ENCODE data around the gene CLCN2. TPM values are rescaled to one million over a fixed set of nuclear protein-coding genes. Genes with fewer than 3 reads are reported as not detected.
A peak's percentile ranks its signal among the peaks of the same experiment; 100 is the strongest.

The CLCN2 gene
- polyA plus RNA-seq, 2 of the 4 experiments (the other 2 are of a cell fraction): 2.2 to 5.4 TPM

- Histone ChIP-seq H3K9me3 (no peaks in the 10 kb centered on the region), H3K4me2 (no peak overlapping the region), H3K27ac (no peak overlapping the region), H3K4me3 (no peak overlapping the region), H3K4me1 (peaks cover 8% of the 10 kb centered on the region; the same call in 2 of the 3 replicates)
- 46% methylated on average over 5 of the region's 5 CpGs for WGBS (ENCODE audit: missing lambda C conversion rate)
- POLR2A ChIA-PET: interaction anchor here (0.7 to 1.6 kb wide), 5 partner anchors 8 to 146 kb away, joined by 3 read pairs; no protein-coding TSS in a partner anchor
- ATAC-seq (peak; percentile 94 to 96), FAIRE-seq (peak; percentile 7), DNase-seq (ENCODE audit: low read depth in 1 of 2, low spot score in 1 of 2) (peak; percentile 82 to 83)
- CTCF ChIA-PET: interaction anchor here (0.6 to 13.6 kb wide), 47 partner anchors 9 to 453 kb away, joined by 3 to 171 read pairs (median 5); partner anchors contain the start of gene EPHB3
- TF ChIP-seq RNF2 (IDR thresholded peaks at IDR 0.05; ENCODE audit: borderline replicate concordance, low read depth): no peak
- TF ChIP-seq EHF (CRISPR knock-in tag; IDR thresholded peaks at IDR 0.05): no peak
- no peak for TF ChIP-seq BCL3 (IDR thresholded peaks at IDR 0.05)
- TF ChIP-seq, protein P1, sequence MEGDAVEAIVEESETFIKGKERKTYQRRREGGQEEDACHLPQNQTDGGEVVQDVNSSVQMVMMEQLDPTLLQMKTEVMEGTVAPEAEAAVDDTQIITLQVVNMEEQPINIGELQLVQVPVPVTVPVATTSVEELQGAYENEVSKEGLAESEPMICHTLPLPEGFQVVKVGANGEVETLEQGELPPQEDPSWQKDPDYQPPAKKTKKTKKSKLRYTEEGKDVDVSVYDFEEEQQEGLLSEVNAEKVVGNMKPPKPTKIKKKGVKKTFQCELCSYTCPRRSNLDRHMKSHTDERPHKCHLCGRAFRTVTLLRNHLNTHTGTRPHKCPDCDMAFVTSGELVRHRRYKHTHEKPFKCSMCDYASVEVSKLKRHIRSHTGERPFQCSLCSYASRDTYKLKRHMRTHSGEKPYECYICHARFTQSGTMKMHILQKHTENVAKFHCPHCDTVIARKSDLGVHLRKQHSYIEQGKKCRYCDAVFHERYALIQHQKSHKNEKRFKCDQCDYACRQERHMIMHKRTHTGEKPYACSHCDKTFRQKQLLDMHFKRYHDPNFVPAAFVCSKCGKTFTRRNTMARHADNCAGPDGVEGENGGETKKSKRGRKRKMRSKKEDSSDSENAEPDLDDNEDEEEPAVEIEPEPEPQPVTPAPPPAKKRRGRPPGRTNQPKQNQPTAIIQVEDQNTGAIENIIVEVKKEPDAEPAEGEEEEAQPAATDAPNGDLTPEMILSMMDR (IDR thresholded peaks at IDR 0.05): peak; percentile 75
- TF ChIP-seq ELK1 (IDR thresholded peaks at IDR 0.05; ENCODE audit: low read depth, low read length): no peak
- no peak for TF ChIP-seq ZSCAN20 (CRISPR knock-in tag; IDR thresholded peaks at IDR 0.05)
- no peak for TF ChIP-seq EP300 (IDR thresholded peaks at IDR 0.05)
- TF ChIP-seq FOSL2 (IDR thresholded peaks at IDR 0.05): no peak
- TF ChIP-seq FOSL2 (CRISPR knock-in tag; IDR thresholded peaks at IDR 0.05): peak; percentile 20; the same call in 1 of the 2 replicates
- peak; percentile 87 to 93 for TF ChIP-seq RAD21 (conservative IDR thresholded peaks at IDR 0.05 in 1 of 2, IDR thresholded peaks at IDR 0.05 in 1 of 2)
- TF ChIP-seq HOXB13 (CRISPR knock-in tag; IDR thresholded peaks at IDR 0.05; ENCODE audit: low read depth): no peak
- TF ChIP-seq MAX (IDR thresholded peaks at IDR 0.05): 0 out of 2 replicates have a peak, but pooled peaks have one; percentile 18
- no peak for TF ChIP-seq KDM1A (IDR thresholded peaks at IDR 0.05; ENCODE audit: low read depth)
- no peak for TF ChIP-seq BHLHE40 (IDR thresholded peaks at IDR 0.05; ENCODE audit: low read depth, low read length)
- TF ChIP-seq MYC (IDR thresholded peaks at IDR 0.05; ENCODE audit: borderline replicate concordance, low read length): no peak
- no peak for TF ChIP-seq HEYL (CRISPR knock-in tag; IDR thresholded peaks at IDR 0.05)
- no peak for TF ChIP-seq CBX8 (IDR thresholded peaks at IDR 0.05)
- no peak for TF ChIP-seq CHD2 (IDR thresholded peaks at IDR 0.05; ENCODE audit: low read length, partially characterized antibody)
- TF ChIP-seq RCOR1 (IDR thresholded peaks at IDR 0.05; ENCODE audit: low read depth, low read length): no peak
- no peak for TF ChIP-seq SREBF2 (IDR thresholded peaks at IDR 0.05)
- TF ChIP-seq POLR2A (IDR thresholded peaks at IDR 0.05; ENCODE audit: low read length): no peak
- no peak for TF ChIP-seq MAFK (IDR thresholded peaks at IDR 0.05; ENCODE audit: partially characterized antibody)
- peak; percentile 85 for TF ChIP-seq SMC3 (IDR thresholded peaks at IDR 0.05)
- no peak for TF ChIP-seq GATA3 (IDR thresholded peaks at IDR 0.05; ENCODE audit: borderline replicate concordance)
- no peak for TF ChIP-seq NFE2L2 (conservative IDR thresholded peaks at IDR 0.05; ENCODE audit: low read length)
- TF ChIP-seq NR3C1 (IDR thresholded peaks at IDR 0.05): no peak
- no peak for TF ChIP-seq ESRRA (IDR thresholded peaks at IDR 0.05; ENCODE audit: borderline replicate concordance, low read length)
- TF ChIP-seq KDM5A (IDR thresholded peaks at IDR 0.05): no peak
- TF ChIP-seq RFX5 (IDR thresholded peaks at IDR 0.05): no peak
- no peak for TF ChIP-seq MAZ (IDR thresholded peaks at IDR 0.05; ENCODE audit: borderline replicate concordance, low read depth, low read length)
- TF ChIP-seq, protein P2, sequence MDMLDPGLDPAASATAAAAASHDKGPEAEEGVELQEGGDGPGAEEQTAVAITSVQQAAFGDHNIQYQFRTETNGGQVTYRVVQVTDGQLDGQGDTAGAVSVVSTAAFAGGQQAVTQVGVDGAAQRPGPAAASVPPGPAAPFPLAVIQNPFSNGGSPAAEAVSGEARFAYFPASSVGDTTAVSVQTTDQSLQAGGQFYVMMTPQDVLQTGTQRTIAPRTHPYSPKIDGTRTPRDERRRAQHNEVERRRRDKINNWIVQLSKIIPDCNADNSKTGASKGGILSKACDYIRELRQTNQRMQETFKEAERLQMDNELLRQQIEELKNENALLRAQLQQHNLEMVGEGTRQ (IDR thresholded peaks at IDR 0.05): no peak
- TF ChIP-seq PBX3 (IDR thresholded peaks at IDR 0.05): no peak; the same call in 1 of the 2 replicates
- no peak for TF ChIP-seq TFCP2L1 (CRISPR knock-in tag; IDR thresholded peaks at IDR 0.05)
- TF ChIP-seq ZC3H11A (IDR thresholded peaks at IDR 0.05): no peak
- TF ChIP-seq HOXB5 (CRISPR knock-in tag; IDR thresholded peaks at IDR 0.05): no peak
- no peak for TF ChIP-seq POLR2AphosphoS2 (conservative IDR thresholded peaks at IDR 0.05; ENCODE audit: low read length)
- no peak for TF ChIP-seq ZFP36 (IDR thresholded peaks at IDR 0.05; ENCODE audit: borderline replicate concordance, partially characterized antibody)
- TF ChIP-seq RARB (CRISPR knock-in tag; IDR thresholded peaks at IDR 0.05): no peak
Measured at GRCh38 chr3:184371570-184372018, 10.2 kb upstream of the CLCN2 start.

All from A549 (cell line).